BE2C (cell line): ENCODE measurements around the gene PPP6R2.
"Not testable (repeated sequence)": the region's sequence is repeated elsewhere in the genome, so short reads cannot be mapped to it uniquely, and the experiment has no call there.

ENCODE experiments used
- DNase-seq: peaks from one replicate; pipeline ENCODE4 v3.0.0-alpha.2; 2020
- H3K27me3 ChIP-seq: fragments of 250-450 bp; sonication (Bioruptor Pico); 2 replicates; pipeline ENCODE4 v1.5.1; 2020; ENCODE audit warnings: mild to moderate bottlenecking
- H3K36me3 ChIP-seq: fragments of 250-450 bp; sonication (Bioruptor Pico); 2 replicates; pipeline ENCODE4 v1.5.1; 2020; ENCODE audit warnings: mild to moderate bottlenecking
- H3K4me1 ChIP-seq: fragments of 250-450 bp; sonication (Bioruptor Pico); 2 replicates; pipeline ENCODE4 v1.5.1; 2020
- H3K4me3 ChIP-seq: 2 replicates; pipeline ENCODE4 v1.5.1; 2011; ENCODE audit warnings: low read depth, low read length
- H3K9me3 ChIP-seq: fragments of 250-450 bp; sonication (Bioruptor Pico); 2 replicates; pipeline ENCODE4 v1.5.1; 2020
- TF ChIP-seq, protein P1 (sequence below): IDR thresholded peaks from 2 replicates; pipeline ENCODE4 v1.5.1; 2012; ENCODE audit warnings: mild to moderate bottlenecking, low read depth, low read length

PPP6R2 gene

DNA sequence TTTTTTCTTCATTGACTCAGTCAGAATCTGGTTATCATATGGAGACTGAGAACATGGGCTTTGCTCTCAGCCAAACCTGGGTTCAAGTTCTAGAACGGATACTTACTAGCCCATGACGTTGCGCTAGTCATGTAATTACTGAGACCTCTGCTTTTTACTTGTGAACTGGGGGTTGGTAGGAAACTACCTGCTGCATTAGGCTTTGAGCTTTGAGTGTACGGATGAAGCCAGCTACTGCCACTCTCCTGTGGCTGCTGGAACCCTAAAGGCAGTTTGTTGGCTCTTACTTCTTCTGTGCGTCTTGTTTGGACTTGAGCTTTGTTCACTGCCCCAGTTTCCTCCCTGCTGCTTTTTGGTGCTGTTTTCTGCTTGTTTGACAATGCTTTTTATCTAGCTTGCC is 18.1 kb downstream of the PPP6R2 start:
- peaks cover 11% of the 10 kb centered on the region; the same call in 1 of the 2 replicates for H3K36me3 ChIP-seq
- DNase-seq = no peak
- TF ChIP-seq, protein P1, sequence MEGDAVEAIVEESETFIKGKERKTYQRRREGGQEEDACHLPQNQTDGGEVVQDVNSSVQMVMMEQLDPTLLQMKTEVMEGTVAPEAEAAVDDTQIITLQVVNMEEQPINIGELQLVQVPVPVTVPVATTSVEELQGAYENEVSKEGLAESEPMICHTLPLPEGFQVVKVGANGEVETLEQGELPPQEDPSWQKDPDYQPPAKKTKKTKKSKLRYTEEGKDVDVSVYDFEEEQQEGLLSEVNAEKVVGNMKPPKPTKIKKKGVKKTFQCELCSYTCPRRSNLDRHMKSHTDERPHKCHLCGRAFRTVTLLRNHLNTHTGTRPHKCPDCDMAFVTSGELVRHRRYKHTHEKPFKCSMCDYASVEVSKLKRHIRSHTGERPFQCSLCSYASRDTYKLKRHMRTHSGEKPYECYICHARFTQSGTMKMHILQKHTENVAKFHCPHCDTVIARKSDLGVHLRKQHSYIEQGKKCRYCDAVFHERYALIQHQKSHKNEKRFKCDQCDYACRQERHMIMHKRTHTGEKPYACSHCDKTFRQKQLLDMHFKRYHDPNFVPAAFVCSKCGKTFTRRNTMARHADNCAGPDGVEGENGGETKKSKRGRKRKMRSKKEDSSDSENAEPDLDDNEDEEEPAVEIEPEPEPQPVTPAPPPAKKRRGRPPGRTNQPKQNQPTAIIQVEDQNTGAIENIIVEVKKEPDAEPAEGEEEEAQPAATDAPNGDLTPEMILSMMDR = no peak
- no peak overlapping the region for H3K4me3 ChIP-seq
- no peaks in the 10 kb centered on the region for H3K4me1 ChIP-seq
- H3K27me3 ChIP-seq = no peaks in the 10 kb centered on the region
- no peaks in the 10 kb centered on the region for H3K9me3 ChIP-seq

DNA sequence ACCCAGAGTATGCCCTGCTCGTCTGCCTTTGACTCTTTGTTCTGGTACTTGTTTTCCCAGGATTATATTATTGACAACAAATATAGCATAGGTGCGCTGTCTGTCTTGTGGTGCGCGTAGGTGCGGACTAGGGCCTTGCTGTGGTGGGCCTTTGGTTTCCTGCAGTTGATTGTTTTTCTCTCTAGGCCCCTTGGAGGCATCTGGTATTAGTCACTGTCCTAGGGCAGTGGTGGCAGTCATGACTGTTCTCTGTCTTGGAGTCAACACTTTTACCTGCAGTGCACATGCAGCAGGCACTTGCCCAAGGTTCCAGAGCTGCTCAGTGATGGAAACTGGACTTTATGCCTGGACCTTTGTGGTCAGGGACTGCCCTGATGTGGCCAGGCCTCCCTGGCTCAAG is 18.6 kb downstream of the PPP6R2 start:
- TF ChIP-seq, protein P1 = no peak
- Histone ChIP-seq H3K36me3 (peaks cover 11% of the 10 kb centered on the region; the same call in 1 of the 2 replicates), H3K4me1 (no peaks in the 10 kb centered on the region), H3K4me3 (no peak overlapping the region), H3K27me3 (no peaks in the 10 kb centered on the region), H3K9me3 (no peaks in the 10 kb centered on the region)
- no peak for DNase-seq

DNA sequence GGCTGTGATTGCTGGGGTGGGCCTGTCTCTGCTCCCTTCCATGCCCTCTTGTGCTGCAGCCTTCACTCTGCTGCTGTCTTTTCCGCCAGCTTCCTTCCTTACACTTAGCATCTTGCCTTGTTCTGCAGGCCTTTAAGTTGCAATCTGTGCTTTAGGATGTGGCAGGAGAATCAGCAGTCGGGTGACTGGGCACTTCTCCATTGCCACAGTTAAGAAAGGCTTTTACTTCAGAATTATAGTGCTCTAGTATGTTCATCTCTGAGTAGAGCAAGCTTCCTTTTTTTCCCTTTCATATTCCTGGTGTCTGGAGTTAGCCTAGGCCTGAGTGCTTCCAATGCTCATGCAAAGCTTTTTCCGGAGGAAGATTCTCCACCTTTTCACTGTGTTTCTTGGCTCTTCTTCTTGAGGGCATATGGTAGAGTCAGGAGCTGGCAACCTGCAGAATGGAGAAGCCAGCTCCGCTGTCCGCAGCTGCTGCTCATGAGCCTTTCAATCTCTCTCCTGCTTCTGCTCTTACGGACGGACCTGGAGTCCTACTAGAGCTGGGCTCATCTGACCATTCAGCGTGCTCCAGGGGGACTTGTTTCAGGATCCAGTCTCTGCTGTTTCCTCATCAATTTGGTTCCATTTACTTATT is 20.2 kb downstream of the PPP6R2 start:
- TF ChIP-seq, protein P1 = no peak
- no peaks in the 10 kb centered on the region for H3K4me1 ChIP-seq
- no peak for DNase-seq
- H3K4me3 ChIP-seq = no peak overlapping the region
- no peaks in the 10 kb centered on the region for H3K9me3 ChIP-seq
- no peaks in the 10 kb centered on the region for H3K27me3 ChIP-seq
- H3K36me3 ChIP-seq = peaks cover 11% of the 10 kb centered on the region; the same call in 1 of the 2 replicates

DNA sequence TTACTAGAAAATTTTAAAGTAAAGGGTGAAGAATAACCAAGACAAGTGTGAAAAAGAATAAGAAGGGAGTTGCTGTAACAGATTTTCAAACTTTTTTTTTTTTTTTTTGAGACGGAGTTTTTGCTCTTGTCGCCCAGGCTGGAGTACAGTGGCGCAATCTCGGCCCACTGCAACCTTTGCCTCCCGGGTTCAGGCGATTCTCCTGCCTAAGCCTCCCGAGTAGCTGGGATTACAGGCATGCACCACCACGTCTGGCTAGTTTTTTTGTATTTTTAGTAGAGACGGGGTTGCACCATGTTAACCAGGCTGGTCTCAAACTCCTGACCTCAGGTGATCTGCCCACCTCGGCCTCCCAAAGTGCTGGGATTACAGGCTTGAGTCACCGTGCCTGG is 20.7 kb downstream of the PPP6R2 start:
- not testable (repeated sequence) for H3K27me3 ChIP-seq, H3K4me1 ChIP-seq, DNase-seq, H3K4me3 ChIP-seq, H3K9me3 ChIP-seq
- peaks cover 11% of the 10 kb centered on the region; the same call in 1 of the 2 replicates for H3K36me3 ChIP-seq

DNA sequence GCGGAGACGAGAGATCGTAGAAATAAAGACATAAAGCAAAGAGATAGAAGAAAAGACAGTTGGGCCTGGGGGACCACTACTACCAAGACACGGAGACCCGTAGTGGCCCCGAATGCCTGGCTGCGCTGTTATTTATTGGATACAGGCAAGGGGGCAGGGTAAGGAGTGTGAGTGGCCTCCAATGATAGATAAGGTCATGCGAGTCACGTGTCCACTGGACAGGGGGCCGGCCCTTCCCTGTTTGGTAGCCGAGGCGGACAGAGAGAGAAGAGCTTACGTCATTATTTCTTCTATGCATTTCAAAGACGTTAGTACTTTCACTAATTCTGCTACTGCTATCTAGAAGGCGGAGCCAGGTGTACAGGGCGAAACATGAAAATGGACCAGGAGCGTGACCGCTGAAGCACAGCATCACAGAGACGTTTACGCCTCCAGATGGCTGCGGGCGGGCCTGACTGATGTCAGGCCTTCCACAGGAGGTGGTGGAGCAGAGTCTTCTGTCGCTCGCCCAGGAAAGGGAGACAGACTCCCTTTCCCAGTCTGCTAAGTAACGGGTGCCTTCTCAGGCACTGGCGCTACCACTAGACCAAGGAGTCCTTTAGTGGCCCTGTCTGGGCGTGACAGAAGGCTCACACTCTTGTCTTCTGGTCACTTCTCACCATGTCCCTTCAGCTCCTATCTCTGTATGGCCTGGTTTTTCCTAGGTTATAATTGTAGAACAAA is 24.8 kb downstream of the PPP6R2 start:
- no peak for DNase-seq
- Histone ChIP-seq H3K36me3 (peaks cover 8% of the 10 kb centered on the region), H3K4me1 (no peaks in the 10 kb centered on the region), H3K9me3 (no peaks in the 10 kb centered on the region), H3K4me3 (no peak overlapping the region), H3K27me3 (no peaks in the 10 kb centered on the region)
- TF ChIP-seq, protein P1 = no peak

DNA sequence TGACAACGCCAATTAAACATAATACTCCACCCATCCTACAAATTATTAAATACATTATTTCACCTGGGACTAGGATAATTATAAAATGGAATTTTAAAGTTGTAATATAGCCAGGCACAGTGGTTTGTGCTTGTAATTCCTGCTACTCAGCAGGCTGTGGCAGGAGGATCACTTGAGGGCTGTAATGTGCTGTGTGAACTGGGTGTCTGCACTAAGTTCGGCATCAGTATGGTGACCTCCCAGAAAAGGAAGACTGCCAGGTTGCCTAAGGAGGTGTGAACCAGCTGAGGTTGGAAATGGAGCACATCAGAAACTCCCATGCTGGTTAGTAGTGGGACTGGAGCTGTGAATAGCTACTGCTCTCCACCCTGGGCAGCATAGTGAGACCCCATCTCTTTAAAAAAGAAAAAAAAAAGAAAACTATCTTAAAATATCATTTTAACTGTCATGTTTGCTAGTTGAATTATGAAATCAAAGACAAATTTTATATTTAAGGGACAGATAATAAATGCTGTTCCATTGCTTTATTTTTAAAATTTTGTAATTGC is 28.0 kb downstream of the PPP6R2 start:
- Histone ChIP-seq H3K27me3 (no peaks in the 10 kb centered on the region), H3K36me3 (peaks cover 20% of the 10 kb centered on the region), H3K9me3 (no peaks in the 10 kb centered on the region), H3K4me3 (no peak overlapping the region), H3K4me1 (no peaks in the 10 kb centered on the region)
- no peak for DNase-seq
- TF ChIP-seq, protein P1 = no peak
